RWPE2 (cell line): ENCODE results near the gene TSHZ2.

ENCODE experiments used
- ATAC-seq: fragments of 200-7000 bp; cut with Tn5 transposase; 3 replicates; pipeline ENCODE4 v1.9.1; 2021; ENCODE audit warnings: low read depth
- DNase-seq: peaks from one replicate; pipeline ENCODE4 v3.0.0-alpha.2; 2020; ENCODE audit warnings: low spot score
- H3K27ac ChIP-seq: fragments of 450-650 bp; 2 replicates; pipeline ENCODE4 v1.5.1; 2017; ENCODE audit warnings: mild to moderate bottlenecking; ENCODE audit not compliant: poor library complexity, severe bottlenecking
- H3K27me3 ChIP-seq: fragments of 250-450 bp; sonication (Bioruptor Pico); 2 replicates; pipeline ENCODE4 v1.5.1; 2021; ENCODE audit warnings: mild to moderate bottlenecking, moderate library complexity; ENCODE audit not compliant: insufficient read depth, poor library complexity, severe bottlenecking
- H3K36me3 ChIP-seq: fragments of 250-450 bp; sonication (Bioruptor Pico); 2 replicates; pipeline ENCODE4 v1.5.1; 2020; ENCODE audit warnings: low read depth, mild to moderate bottlenecking, moderate library complexity
- H3K4me1 ChIP-seq: fragments of 250-450 bp; sonication (Bioruptor Pico); 2 replicates; pipeline ENCODE4 v1.5.1; 2021; ENCODE audit warnings: mild to moderate bottlenecking, moderate library complexity; ENCODE audit not compliant: insufficient read depth, poor library complexity, severe bottlenecking
- H3K4me3 ChIP-seq: fragments of 250-450 bp; sonication (Bioruptor Pico); 2 replicates; pipeline ENCODE4 v1.5.1; 2021; ENCODE audit warnings: mild to moderate bottlenecking, moderate library complexity; ENCODE audit not compliant: severe bottlenecking
- H3K9me3 ChIP-seq: fragments of 250-450 bp; sonication (Bioruptor Pico); 2 replicates; pipeline ENCODE4 v1.5.1; 2021; ENCODE audit warnings: mild to moderate bottlenecking, moderate library complexity; ENCODE audit not compliant: severe bottlenecking
- CTCF ChIP-seq: fragments of 450-650 bp; IDR thresholded peaks from one replicate; pipeline ENCODE4 v1.5.1; 2017; ENCODE audit warnings: mild to moderate bottlenecking, moderate library complexity; ENCODE audit not compliant: poor library complexity, severe bottlenecking

Gene TSHZ2

GRCh38 chr20:53190225-53190624, 218.1 kb downstream of the TSHZ2 start:
- H3K27me3 ChIP-seq = peaks cover 18% of the 10 kb centered on the region
- ATAC-seq (no peak), DNase-seq (no peak)
- TF ChIP-seq CTCF = no peak
- no peak overlapping the region for H3K27ac ChIP-seq
- no peaks in the 10 kb centered on the region for H3K4me1 ChIP-seq
- H3K36me3 ChIP-seq = no peaks in the 10 kb centered on the region
- H3K4me3 ChIP-seq = no peak overlapping the region
- no peaks in the 10 kb centered on the region for H3K9me3 ChIP-seq

- Histone ChIP-seq H3K27me3 (peaks cover 16% of the 10 kb centered on the region), H3K36me3 (no peaks in the 10 kb centered on the region), H3K4me3 (no peak overlapping the region), H3K9me3 (no peaks in the 10 kb centered on the region), H3K4me1 (no peaks in the 10 kb centered on the region), H3K27ac (no peak overlapping the region)
- ATAC-seq (no peak), DNase-seq (no peak)
- TF ChIP-seq CTCF = no peak
These were observed 219.8 kb downstream of the TSHZ2 start for GRCh38 chr20:53191957-53192356.

GRCh38 chr20:53194306-53195290, 222.4 kb downstream of the TSHZ2 start:
- no peak overlapping the region for H3K27ac ChIP-seq
- no peak for ATAC-seq
- peaks cover 37% of the 10 kb centered on the region for H3K27me3 ChIP-seq
- H3K4me1 ChIP-seq = no peaks in the 10 kb centered on the region
- H3K9me3 ChIP-seq = no peaks in the 10 kb centered on the region
- H3K4me3 ChIP-seq = no peak overlapping the region
- peak; percentile 34 for DNase-seq
- TF ChIP-seq CTCF = no peak
- H3K36me3 ChIP-seq = no peaks in the 10 kb centered on the region

- no peaks in the 10 kb centered on the region for H3K36me3 ChIP-seq
- H3K27ac ChIP-seq = no peak overlapping the region
- H3K9me3 ChIP-seq = no peaks in the 10 kb centered on the region
- H3K4me1 ChIP-seq = no peaks in the 10 kb centered on the region
- ATAC-seq (no peak), DNase-seq (peak; percentile 49)
- peaks cover 42% of the 10 kb centered on the region for H3K27me3 ChIP-seq
- peak; percentile 34 for TF ChIP-seq CTCF
- H3K4me3 ChIP-seq = no peak overlapping the region
These were observed 223.9 kb downstream of the TSHZ2 start for GRCh38 chr20:53195876-53196610.
